Measurements from ENCODE around the gene ALG14. TPM values are rescaled to one million over a fixed set of nuclear protein-coding genes. Genes with fewer than 3 reads are reported as not detected.

ALG14 gene
- total RNA-seq, 2 experiments from 2014 or later: 0.08 to 0.52 TPM

DNA sequence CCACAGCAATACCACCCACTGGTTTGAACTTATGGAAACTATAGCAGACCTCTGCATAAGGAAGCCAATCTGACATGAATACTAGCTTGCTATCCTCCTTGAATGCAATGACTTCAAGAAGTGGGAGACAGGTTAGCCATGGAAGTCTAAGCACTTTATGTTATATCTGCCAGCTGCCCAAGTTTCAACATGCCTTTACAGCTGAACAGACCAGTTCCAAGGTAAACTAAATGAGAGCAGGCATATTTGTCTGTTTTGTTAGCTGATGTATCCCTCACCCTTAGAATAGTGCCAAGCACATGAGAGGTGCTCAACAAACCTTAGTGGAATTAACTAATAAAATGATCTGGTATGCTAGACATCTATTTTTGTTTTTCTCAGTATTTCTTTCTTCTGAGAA lies 65.1 kb downstream of the ALG14 start:
- Mint-ChIP-seq H3K4me3 (no peak overlapping the region), H3K36me3 (ENCODE audit: low read depth) (no peaks in the 10 kb centered on the region), H3K4me1 (ENCODE audit: low read depth) (no peaks in the 10 kb centered on the region), H3K9me3 (no peaks in the 10 kb centered on the region), H3K27ac (no peak overlapping the region), H3K27me3 (no peaks in the 10 kb centered on the region)
- ATAC-seq (ENCODE audit: poor library complexity): no peak
- Histone ChIP-seq H3K4me1 (ENCODE audit: insufficient read depth, low read length) (no peaks in the 10 kb centered on the region), H3K4me3 (ENCODE audit: low read length) (no peak overlapping the region), H3K36me3 (ENCODE audit: insufficient read depth, low read length) (no peaks in the 10 kb centered on the region), H3K27ac (ENCODE audit: low read depth in 1 of 2, low read length in 2 of 2) (no peak overlapping the region), H3K27me3 (ENCODE audit: control insufficient read depth in 1 of 2, insufficient read depth in 2 of 2, low read length in 2 of 2) (no peaks in the 10 kb centered on the region), H3K9me3 (ENCODE audit: control insufficient read depth in 1 of 2, insufficient read depth in 1 of 2, low read length in 2 of 2) (no peaks in the 10 kb centered on the region)
- intact Hi-C loops (cut with DNase I, micrococcal nuclease): no loop called here
- no peak for DNase-seq
- ChIA-PET CTCF (no interaction called here), POLR2A (interaction anchor here (0.6 kb wide), 1 partner anchor 140 kb away, joined by 3 read pairs; no protein-coding TSS in a partner anchor)
- no peak for TF ChIP-seq CTCF (IDR thresholded peaks at IDR 0.05)

DNA sequence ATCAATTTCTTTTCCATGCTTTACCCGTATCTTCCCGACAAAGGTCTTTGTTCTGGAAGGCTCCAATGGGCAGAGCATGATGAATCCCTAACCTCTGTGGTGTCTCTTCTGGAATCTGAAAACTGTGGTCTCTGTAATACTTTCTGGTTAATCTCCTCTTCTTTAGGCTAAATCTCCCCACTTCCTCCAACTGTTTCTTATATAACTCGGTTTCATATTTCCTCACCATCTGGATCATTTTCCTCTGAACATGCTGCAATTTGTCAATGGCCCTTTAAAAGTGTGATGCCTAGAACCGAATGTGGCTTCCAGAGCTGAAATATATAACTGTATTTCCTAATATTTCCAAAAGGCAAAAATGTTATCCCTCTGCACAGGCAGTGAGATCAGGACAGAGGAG lies 66.1 kb downstream of the ALG14 start:
- Mint-ChIP-seq H3K27me3 (no peaks in the 10 kb centered on the region), H3K36me3 (ENCODE audit: low read depth) (no peaks in the 10 kb centered on the region), H3K27ac (no peak overlapping the region), H3K4me3 (no peak overlapping the region), H3K4me1 (ENCODE audit: low read depth) (no peaks in the 10 kb centered on the region), H3K9me3 (no peaks in the 10 kb centered on the region)
- ATAC-seq (ENCODE audit: poor library complexity) (no peak), DNase-seq (no peak)
- Histone ChIP-seq H3K27ac (ENCODE audit: low read depth in 1 of 2, low read length in 2 of 2) (no peak overlapping the region), H3K36me3 (ENCODE audit: insufficient read depth, low read length) (no peaks in the 10 kb centered on the region), H3K9me3 (ENCODE audit: control insufficient read depth in 1 of 2, insufficient read depth in 1 of 2, low read length in 2 of 2) (no peaks in the 10 kb centered on the region), H3K4me1 (ENCODE audit: insufficient read depth, low read length) (no peaks in the 10 kb centered on the region), H3K4me3 (ENCODE audit: low read length) (no peak overlapping the region), H3K27me3 (ENCODE audit: control insufficient read depth in 1 of 2, insufficient read depth in 2 of 2, low read length in 2 of 2) (no peaks in the 10 kb centered on the region)
- TF ChIP-seq CTCF (IDR thresholded peaks at IDR 0.05): no peak
- POLR2A ChIA-PET: no interaction called here
- intact Hi-C loops (cut with DNase I, micrococcal nuclease): no loop called here
- CTCF ChIA-PET: no interaction called here

DNA sequence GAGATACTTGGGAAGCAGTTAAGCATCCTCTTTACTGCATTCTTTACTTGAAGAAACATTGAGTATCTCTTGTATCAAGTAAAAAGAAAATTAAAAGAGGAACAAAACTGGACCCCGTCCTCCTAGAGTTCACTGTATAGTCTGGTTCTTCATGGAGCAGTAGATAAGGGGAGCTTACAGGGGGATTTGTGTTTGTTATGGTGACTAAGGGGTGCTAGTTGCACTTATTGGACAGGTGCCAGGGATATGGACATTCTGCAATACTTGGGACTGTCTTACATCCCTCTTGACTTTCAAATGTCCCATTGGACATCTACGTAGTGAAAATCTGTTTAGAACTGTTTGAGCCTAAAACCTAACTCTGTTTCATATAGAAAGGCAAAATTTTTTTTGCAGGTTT lies 67.2 kb downstream of the ALG14 start:
- intact Hi-C loops (cut with DNase I, micrococcal nuclease): no loop called here
- H3K27me3 ChIP-seq (ENCODE audit: control insufficient read depth in 1 of 2, insufficient read depth in 2 of 2, low read length in 2 of 2): no peaks in the 10 kb centered on the region
- H3K27ac ChIP-seq (ENCODE audit: low read depth in 1 of 2, low read length in 2 of 2): no peak overlapping the region
- ATAC-seq (ENCODE audit: poor library complexity) (no peak), DNase-seq (no peak)
- H3K4me3 ChIP-seq (ENCODE audit: low read length): no peak overlapping the region
- no peaks in the 10 kb centered on the region for H3K4me1 Mint-ChIP-seq (ENCODE audit: low read depth)
- CTCF ChIA-PET: no interaction called here
- H3K9me3 Mint-ChIP-seq: no peaks in the 10 kb centered on the region
- no peaks in the 10 kb centered on the region for H3K4me1 ChIP-seq (ENCODE audit: insufficient read depth, low read length)
- H3K9me3 ChIP-seq (ENCODE audit: control insufficient read depth in 1 of 2, insufficient read depth in 1 of 2, low read length in 2 of 2): no peaks in the 10 kb centered on the region
- H3K36me3 Mint-ChIP-seq (ENCODE audit: low read depth): no peaks in the 10 kb centered on the region
- no peaks in the 10 kb centered on the region for H3K36me3 ChIP-seq (ENCODE audit: insufficient read depth, low read length)
- TF ChIP-seq CTCF (IDR thresholded peaks at IDR 0.05): no peak
- no peak overlapping the region for H3K27ac Mint-ChIP-seq
- H3K4me3 Mint-ChIP-seq: no peak overlapping the region
- POLR2A ChIA-PET: no interaction called here
- no peaks in the 10 kb centered on the region for H3K27me3 Mint-ChIP-seq
